HG03439 (cell line): ENCODE data around the gene IL3.

Experiments used
- ATAC-seq: cut with Tn5 transposase; IDR thresholded peaks from one replicate; pipeline ENCODE4 v1.9.1; 2021; ENCODE audit warnings: mild to moderate bottlenecking, moderate library complexity; ENCODE audit not compliant: unreplicated experiment

IL3 gene

DNA sequence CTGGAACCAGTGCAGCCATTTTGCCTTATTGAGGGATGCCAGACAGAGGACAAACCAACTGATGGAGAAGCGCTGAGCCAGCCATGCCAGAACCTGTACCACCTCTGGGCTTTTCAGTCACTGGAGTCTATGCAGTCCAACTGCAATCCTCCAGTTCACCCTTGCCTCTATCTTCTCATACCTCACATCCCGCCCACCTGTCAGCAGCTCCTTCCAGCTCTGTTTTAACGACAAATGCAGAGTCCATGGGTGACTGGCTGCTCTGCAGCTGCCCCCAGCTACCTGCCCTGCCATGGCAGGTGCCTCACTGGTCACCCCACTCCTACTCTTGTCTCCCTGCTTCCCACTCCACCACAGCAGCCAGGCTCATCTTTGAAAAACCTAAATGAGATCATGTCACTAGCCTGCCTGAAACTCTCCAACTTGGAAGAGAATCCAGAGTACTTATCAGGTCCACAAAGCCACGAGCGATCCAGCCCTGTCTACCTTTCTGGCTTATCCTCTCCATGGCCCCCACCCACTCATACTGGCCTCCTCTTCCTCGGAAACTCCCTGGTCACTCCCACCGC, 35.0 kb upstream of the IL3 start:
- ATAC-seq = no peak

DNA sequence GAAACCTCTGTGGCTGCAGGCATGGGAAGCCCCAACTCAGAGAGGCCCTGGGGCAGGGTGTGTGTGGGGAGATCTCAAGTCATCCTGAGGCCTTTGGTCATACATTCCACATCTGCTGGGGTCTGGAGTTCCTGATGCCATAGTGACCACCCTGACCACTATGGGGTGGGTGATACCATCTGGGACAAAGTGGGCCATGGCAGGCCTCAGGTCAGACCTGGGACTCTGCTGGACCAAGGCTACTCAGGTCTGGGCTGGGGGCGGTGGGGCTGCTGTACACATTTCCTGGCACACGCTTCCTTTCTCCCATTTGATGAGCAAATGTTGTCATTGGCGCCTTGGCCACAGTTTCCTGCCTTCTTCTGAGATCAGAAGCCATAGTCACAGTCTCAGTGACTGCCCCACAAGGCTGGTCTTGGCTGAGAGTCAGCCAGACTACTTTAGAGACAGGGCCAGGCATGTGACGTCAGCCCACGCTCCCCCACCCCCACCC, 33.9 kb upstream of the IL3 start:
- ATAC-seq = no peak

DNA sequence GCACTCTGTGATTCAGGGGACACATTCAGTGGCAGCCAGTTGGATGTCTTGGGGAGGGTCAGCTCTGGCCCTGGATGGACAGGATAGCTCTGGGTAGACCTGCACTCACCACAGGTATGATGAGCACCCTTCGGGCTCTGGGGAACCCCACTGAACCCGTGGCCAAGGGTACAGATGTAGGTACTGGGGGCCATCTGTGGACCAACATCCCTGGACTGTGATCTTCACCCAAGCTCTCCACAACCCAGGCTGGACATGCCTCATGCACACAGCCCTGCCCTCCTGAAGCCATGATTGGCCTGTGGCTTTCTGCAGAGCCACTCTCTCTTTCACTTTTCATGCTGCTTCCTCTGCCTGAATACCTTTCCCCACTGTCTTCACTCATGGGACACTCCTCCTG, 33.4 kb upstream of the IL3 start:
- ATAC-seq = no peak

DNA sequence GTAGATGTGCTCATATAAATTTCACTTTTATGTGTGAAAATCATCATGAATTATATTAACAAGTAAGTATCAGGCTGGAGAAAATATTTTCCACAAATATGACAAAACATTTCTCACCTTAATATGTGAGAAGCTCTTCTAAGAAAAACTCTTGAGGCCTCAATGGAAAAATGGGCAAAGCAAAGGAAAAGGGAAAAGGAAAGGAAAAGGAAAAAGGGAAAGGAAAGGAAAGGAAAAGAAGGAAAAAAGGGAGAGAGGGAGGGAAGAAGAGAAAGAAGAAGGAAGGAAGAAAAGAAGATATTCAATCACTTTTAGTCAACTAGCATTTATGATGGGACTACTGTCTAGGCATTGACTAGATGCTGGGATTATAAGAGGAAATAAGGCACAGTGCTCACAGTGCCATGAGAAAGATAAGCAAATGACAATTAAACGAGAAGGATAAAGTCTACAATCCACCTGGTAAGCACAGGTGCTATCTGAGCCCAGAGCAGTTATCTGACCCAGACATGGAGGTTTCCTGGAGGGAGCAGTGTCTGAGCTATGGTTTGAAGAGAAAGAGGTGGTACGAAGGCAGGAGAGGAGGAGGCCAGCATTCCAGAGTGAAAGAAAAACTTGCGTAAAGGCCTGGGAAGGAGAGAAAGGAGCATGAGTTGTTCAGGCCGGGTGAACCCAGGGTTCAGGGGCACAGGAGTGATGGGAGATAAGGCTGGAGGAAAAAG, 30.7 kb upstream of the IL3 start:
- ATAC-seq = no peak

DNA sequence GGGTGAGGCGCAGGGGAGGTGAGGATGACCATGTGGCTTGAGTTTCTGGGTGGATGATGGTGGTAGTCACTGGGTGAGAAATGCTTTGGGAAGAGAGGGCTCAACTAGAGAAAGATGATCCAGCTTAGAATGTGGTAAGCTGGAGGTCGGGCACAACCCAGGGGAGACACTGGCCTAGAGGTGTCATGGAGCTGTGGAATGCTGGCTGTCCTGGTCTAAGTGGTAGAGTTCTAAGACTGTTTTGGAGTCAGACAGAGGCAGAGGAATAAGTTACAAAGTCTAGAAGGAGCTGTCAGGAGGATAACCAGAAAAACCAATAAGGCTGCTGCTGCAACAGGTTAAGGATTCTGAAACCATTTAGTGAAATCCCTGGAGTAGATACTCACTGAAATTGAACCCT, 29.8 kb upstream of the IL3 start:
- ATAC-seq = no peak

DNA sequence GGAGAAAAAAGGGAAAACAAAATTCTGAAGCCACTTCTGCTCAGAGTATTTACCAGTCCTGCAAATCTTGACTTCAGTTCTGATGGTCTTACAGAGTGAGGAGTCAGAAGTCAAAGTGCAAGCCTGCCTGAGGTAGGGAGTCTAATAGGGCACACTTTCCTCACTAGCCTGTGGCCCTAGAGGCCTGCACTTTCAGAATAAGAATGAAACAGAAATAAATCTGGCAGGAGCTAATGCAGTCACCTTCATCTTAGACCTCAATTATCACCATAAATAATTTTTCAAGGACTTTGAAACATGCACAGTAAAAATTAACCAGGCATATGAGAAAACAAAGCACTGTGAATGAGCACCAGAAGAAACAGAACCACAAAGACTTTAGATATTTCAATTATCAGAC, 28.3 kb upstream of the IL3 start:
- ATAC-seq = no peak

DNA sequence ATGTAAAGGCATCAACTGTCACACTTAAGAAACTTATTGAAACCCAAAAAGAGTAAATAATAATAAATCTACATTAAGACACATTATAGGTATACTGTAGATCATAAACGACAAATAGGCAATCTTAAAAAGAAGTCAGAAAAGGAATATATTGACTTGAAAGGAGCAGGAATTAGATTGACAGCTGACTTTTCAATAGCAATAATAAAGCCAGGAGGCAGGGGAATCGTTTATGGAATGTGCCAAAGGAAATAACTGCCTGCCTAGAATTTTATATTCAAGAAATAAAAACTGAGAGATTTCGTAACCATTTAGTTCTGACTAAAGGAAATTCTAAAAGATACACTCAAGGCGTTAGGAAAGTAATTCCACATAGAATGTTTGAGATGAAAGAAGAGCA, 27.3 kb upstream of the IL3 start:
- no peak for ATAC-seq

DNA sequence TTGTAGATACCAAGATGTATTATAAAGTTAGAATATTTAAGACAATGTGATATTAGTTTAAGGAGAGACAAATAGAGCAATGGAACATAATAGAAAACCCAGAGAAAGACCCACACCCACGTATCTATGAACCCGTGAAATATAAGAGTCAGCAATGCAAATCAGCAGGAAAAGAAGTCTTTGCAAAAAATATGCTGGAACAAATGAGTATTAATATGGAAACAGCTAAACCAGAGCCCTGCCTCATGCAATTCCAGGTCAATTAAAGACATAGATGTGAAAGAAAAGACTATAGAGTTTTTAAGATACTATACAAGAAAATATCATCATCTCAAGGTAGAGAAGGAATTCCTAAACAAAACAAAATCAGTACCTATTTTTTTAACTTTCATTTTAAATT, 23.1 kb upstream of the IL3 start:
- ATAC-seq = no peak

DNA sequence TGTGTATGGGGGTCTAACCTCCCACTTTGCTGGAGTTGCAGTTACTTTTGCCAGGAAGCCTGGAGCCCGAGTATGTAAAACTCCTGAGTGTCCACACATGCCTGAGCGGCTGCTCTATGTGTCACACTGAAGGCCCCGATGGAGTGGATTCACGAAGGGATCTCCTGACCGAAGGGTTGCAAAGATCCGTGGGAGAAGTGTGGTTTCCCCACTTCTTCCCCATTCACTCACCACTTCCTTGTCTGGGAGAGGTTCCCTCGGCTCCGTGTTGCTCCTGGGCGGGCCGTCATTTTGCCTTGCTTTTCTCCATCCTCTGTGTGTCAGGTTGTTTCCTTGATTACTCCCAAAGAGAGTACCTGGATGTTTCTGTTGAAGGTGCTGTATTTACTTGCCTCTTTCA, 16.2 kb upstream of the IL3 start:
- ATAC-seq = no peak

DNA sequence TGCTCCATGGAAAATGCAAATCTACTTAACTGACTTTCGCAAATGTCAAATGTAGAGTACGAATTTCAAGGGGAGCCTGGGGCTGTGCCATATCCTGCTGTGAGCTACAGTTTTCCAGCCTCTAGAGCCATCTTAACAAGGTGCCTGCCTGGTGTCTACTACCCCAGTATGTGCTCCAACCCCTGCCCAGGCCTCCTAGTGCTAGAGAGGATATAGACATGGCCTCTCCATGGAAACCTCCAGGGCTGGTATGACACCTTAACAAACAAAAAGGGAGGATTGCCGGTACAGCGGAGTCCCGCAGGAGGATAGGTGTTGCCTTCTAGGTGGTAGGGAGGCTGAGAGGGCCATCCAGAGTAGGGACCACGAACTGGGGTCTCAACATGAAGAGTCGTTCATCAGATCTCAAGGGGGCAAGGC, 13.6 kb upstream of the IL3 start:
- no peak for ATAC-seq

DNA sequence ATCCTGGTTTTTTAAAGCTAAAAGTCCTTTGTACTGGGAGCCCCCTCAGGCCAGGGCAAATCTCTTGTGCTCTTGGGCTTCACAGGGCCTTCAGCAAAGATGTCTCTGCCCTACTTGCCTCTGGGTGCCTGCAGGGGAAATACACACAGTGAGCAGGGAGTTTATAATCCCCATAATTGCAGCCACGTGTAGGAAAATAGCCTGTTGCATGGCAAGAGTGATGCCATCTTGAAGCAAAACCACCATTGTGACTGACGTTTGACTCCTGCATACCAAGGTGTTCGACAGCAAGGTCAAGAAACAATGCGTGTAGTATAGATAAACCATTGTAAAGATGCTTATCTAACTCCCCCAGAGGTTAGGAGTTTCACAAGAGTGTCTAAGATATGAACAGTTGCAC, 11.4 kb upstream of the IL3 start:
- ATAC-seq = no peak

DNA sequence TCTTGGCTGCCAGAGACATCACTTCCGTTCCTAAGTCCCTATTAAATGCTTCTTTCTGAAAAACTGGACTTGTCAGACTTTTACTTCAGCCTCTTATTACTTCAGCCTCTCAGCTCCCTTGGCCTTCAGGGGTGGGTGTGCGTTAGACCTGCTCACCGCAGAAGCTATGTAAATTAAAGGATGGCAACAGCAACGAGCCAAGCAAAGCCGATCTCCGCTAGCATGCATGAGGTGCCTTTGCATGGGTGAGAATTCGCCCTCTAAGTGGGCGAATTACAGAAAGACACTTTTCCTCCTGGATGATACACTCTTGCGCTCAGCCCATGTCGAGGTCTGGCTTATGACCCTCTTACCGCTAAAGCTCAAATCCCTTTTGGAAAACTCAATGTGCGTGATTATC, 10.9 kb upstream of the IL3 start:
- ATAC-seq = no peak

DNA sequence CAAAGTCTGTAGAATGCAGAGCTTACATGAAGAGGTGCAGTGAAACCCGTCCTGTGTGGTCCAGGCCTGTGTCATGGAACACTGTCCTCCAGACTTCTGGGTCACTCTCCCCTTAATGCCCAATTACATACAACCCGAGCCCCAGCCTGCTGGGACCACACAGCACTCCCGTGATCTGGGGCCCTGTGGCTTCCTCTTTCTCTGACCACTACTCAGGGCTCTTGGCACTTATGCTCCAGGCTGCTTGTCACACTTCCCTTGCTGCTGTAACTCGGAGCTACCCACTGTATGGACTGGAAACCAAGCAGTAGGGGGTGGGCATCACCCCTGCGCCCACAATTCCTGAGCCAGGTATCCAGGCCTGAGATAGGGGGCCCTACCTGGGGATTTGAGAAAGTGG, 10.3 kb upstream of the IL3 start:
- no peak for ATAC-seq

DNA sequence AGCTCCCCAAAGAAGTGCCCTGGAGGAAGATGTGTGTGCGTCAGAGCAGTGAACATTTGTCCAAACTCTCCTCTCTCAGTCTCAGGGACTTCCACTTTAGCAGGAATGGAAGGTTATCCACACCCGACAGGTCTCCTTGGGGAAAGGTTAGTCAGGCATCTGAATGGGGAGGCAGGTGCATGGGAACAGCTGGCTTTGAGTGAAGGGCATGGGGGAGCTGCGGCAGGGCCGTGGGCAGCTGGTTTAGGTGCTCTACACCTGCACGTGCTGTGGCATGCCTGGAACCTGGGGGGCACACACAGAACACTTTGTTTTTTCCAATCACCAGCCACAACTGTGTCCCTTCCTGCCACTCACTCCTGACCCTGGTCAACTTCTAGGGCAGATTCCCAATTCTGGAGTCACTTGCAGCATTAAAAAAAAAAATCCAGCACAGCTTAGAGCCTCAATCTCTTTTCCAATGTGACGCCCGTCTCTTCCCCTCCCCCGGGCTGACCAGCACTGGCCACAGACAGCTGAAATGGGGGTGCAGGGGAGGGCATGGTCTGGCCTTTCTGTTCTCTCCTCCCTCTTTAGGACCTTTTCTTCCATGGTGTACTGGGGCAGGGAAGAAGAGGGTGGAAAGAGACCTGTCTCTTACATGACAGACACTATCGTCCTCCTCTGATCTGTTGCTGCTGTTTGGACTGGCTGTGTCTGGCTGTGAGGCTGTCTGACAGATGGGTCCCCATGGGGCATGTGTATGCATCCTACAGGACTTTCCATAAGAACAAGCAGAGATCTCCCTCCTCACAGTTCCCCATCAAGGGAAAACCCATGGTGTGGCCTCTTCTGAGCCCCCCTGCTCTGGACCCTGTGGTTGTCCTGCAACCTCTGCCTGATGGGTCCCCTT, 9.5 kb upstream of the IL3 start:
- no peak for ATAC-seq

DNA sequence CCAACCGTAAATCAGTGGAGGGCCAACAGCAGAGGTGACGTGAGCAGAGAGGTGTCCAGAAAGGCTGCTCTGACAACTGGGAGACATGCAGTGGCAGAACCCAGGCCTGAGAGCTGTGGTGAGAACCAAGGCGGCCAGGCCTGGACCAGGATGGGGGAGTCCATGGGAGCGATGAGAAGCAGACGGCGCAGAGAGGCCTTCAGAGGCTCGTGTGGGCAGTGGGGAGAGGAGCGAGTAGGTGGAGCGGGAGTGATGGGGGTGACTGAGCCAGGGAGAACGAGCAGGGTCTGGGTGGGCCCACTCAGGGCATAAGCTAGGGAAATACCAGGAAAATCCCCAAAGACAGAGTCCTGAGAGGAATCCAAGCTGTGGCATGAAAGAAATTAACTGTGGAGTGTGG, 7.9 kb upstream of the IL3 start:
- ATAC-seq = no peak

DNA sequence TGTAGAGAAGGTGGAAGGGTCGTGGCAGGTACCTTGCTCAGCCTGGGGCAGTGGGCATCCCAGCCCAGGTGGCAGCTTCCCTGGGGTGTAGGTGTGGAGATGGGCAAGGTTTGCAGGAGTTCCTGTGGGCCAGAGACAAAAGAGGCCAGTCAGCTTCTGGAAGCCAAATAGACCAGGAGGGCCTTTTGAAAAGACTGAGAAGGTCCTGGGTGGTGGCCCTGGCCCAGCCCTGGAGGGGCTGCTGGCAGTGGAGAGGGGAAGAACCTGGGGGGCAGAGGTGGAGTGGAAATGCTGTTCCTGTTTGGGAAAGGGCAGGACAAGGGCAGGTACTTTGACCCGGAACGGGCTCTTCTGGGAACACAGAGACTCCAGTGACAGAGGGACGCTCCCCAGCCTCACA, 7.0 kb upstream of the IL3 start:
- no peak for ATAC-seq

DNA sequence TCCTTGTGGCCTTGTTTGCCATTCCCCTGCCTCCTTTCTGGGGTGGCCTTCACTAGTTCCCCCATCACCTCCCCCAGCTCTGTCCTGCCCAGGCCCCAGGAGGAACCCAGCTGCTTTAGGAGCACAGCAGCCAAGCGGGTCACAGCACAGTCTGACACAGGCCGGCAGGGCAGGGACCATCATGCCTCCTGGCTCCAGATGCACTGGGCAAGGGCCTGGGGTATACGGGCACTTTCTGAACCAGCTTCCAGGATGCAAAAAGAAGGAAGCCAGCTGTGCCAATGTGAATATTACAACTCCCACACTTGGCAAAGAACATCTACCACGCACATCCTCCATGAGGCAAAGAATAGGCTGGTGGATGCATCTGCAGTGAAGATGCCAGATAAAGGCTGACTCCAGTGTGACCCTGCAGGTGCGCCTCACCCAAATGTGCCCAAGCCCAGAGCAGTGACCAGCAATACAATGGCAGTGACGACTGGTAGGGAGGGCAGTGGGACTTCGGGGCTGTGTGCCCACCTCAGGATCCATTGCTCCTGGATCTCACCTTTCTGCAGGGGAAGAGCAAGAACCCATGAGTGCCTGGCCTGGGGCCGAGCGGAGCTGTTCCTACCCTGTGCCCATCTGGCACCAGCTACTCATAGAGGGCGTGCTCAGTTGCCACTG, 6.3 kb upstream of the IL3 start:
- ATAC-seq = no peak

DNA sequence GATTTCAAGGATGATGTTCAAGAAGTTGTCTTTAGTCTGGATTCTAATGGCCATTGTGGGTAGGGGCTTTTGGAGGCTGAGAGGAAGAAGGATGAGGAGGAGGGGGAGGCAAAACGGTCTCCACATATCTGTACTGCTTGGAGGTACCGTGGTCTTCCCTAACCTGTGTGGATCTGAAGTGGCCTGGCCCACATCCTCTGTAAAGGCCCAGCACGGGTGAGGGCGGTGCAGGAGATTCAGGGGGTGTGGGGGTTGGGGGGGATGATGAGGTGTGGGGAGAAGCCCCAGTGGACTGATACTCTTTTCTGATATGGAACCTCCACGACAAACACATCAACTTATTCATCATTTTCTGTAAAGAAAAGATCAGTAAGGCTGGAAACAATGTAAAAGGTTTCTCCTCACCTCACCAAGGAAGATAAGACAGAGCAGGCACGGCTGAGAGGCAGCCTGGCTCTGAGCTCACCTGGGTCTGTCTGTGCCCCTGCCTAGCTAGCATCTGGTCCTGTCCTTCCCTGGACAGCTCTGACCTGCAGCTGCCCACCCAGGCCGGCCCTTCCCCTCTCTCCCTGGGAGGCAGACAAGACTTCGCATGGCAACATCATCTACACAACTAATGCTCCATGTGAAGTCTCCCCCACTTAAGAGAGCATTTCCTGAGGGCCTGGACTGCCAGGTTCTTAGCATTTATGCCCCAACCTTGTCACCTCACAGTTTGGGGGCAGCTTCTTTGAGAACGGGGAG, 5.6 kb upstream of the IL3 start:
- no peak for ATAC-seq

DNA sequence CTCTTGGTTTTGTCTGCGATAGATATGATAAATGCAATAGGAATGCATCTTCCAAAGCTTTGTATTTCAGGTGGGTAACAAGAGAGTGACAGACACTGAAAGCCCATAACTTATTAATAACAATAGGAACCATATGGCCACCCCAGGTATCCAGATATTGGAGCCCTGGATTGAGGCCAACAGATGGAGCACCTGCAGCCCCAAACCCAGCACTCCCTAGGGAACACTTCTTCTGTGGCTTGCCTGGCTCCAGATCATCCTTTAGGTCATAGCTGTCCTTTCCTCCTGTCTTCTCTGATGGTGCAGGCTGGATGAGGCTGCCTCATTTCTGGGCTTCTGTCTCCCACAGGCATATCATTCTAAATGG, 5.0 kb upstream of the IL3 start:
- no peak for ATAC-seq

DNA sequence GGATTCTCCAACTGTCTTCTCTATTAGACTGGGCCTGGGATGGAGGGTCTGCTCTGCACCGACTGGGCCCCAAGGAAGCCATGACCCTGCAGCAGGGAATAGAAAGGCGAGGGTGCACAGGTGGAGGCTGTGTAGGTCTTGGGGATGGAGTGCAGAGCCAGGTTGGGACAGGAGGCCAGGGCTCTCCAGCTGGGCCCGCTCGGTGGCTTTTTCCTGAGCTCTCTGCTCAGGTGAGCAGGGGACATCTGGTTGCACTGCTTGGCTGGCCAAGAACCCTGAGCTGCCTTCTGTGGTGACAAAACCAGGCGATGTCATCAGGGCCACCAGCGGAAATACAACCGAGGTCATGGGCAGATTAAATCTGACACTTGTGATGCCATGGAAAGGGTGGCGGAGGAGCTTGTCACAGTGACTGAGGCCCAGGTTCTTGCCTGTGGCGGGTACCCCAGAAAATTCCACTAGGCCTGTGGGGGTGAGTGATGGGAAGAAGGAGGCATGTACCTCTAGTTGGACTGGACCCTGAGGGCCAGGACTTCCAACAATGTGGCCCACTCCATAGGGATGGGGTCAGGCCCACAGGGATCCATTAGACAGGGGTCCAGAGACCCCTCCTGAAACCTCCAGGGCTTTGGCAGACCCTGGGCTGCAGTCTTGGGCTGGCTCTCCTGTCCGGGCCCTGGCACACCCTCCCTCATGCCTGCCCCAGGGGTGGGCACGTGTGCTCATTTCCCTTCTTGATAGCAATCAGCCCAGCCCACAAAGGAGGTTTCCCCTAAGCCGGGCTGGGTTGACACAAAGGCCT, 4.4 kb upstream of the IL3 start:
- ATAC-seq = no peak
